ENCODE data around the gene ROR1. TPM values are rescaled to one million over a fixed set of nuclear protein-coding genes. Genes with fewer than 3 reads are reported as not detected.

The ROR1 gene
- total and polyA plus RNA-seq, 10 of the 15 experiments (the other 5 are each of a cell fraction or from before 2014, with no cell fraction given): 0.02 to 0.08 (median 0.05) TPM; not detected in 6

- FAIRE-seq (no peak), DNase-seq (ENCODE audit: low read depth, low spot score) (no peak), ATAC-seq (no peak)
- no peaks in the 10 kb centered on the region for H3K9me3 ChIP-seq (replicated peaks; ENCODE audit: control insufficient read depth, insufficient read depth, low read length)
- intact Hi-C loops (cut with micrococcal nuclease; ENCODE audit: unreplicated experiment): no loop called here
- ChIA-PET SMC1A (ENCODE audit: uncharacterized antibody, unreplicated experiment) (interaction anchor here (1.8 to 1.9 kb wide), 2 partner anchors 9 to 153 kb away, joined by 4 to 7 read pairs; no protein-coding TSS in a partner anchor), CTCF (no interaction called here), RAD21 (ENCODE audit: unreplicated experiment) (no interaction called here), POLR2A (no interaction called here)
- TF ChIP-seq YY1 (IDR thresholded peaks at IDR 0.05; ENCODE audit: low read depth, low read length) (no peak), KDM1A (IDR thresholded peaks at IDR 0.05; ENCODE audit: borderline replicate concordance) (no peak), POU2F2 (IDR thresholded peaks at IDR 0.05; ENCODE audit: borderline replicate concordance, low read depth, low read length) (no peak), MTA3 (IDR thresholded peaks at IDR 0.05; ENCODE audit: borderline replicate concordance, low read length) (no peak), ZBTB4 (CRISPR knock-in tag; IDR thresholded peaks at IDR 0.05) (no peak), IRF4 (IDR thresholded peaks at IDR 0.05; ENCODE audit: low read depth, low read length) (no peak), JUNB (IDR thresholded peaks at IDR 0.05) (no peak)
- TF ChIP-seq, protein P1, sequence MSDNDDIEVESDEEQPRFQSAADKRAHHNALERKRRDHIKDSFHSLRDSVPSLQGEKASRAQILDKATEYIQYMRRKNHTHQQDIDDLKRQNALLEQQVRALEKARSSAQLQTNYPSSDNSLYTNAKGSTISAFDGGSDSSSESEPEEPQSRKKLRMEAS (IDR thresholded peaks at IDR 0.05; ENCODE audit: low read depth, low read length): no peak
- TF ChIP-seq, protein P2, sequence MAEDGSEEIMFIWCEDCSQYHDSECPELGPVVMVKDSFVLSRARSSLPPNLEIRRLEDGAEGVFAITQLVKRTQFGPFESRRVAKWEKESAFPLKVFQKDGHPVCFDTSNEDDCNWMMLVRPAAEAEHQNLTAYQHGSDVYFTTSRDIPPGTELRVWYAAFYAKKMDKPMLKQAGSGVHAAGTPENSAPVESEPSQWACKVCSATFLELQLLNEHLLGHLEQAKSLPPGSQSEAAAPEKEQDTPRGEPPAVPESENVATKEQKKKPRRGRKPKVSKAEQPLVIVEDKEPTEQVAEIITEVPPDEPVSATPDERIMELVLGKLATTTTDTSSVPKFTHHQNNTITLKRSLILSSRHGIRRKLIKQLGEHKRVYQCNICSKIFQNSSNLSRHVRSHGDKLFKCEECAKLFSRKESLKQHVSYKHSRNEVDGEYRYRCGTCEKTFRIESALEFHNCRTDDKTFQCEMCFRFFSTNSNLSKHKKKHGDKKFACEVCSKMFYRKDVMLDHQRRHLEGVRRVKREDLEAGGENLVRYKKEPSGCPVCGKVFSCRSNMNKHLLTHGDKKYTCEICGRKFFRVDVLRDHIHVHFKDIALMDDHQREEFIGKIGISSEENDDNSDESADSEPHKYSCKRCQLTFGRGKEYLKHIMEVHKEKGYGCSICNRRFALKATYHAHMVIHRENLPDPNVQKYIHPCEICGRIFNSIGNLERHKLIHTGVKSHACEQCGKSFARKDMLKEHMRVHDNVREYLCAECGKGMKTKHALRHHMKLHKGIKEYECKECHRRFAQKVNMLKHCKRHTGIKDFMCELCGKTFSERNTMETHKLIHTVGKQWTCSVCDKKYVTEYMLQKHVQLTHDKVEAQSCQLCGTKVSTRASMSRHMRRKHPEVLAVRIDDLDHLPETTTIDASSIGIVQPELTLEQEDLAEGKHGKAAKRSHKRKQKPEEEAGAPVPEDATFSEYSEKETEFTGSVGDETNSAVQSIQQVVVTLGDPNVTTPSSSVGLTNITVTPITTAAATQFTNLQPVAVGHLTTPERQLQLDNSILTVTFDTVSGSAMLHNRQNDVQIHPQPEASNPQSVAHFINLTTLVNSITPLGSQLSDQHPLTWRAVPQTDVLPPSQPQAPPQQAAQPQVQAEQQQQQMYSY (CRISPR knock-in tag; IDR thresholded peaks at IDR 0.05): no peak
- no peaks in the 10 kb centered on the region for H3K4me1 ChIP-seq (ENCODE audit: control insufficient read depth, insufficient read depth, low read length)
- no peaks in the 10 kb centered on the region for H4K20me1 ChIP-seq (ENCODE audit: control insufficient read depth, insufficient read depth)
- no peaks in the 10 kb centered on the region for H3K36me3 ChIP-seq (ENCODE audit: control insufficient read depth in 2 of 2, insufficient read depth in 2 of 2, low read length in 1 of 2)
- 0% methylated on average over 4 of the region's 4 CpGs for WGBS (ENCODE audit: insufficient coverage, insufficient replicate concordance, low lambda C conversion rate, missing lambda C conversion rate)
- no peak overlapping the region for H3K9ac ChIP-seq (ENCODE audit: control insufficient read depth, insufficient read depth, low read length)
- no TSS peak for BruUV-seq (replicated peaks)
- H3K27me3 ChIP-seq (replicated peaks in 1 of 2; ENCODE audit: control insufficient read depth in 2 of 2, insufficient read depth in 2 of 2, low read length in 1 of 2): no peaks in the 10 kb centered on the region; a peak in 1 of 4 replicates
- H2AFZ ChIP-seq (ENCODE audit: control insufficient read depth, low read depth, low read length): no peak overlapping the region
- H3K79me2 ChIP-seq (ENCODE audit: control insufficient read depth, insufficient read depth, low read length): no peaks in the 10 kb centered on the region
- H3K27ac ChIP-seq (ENCODE audit: control insufficient read depth, insufficient read depth): no peak overlapping the region
- H3K4me2 ChIP-seq (ENCODE audit: control insufficient read depth, insufficient read depth): no peak overlapping the region
- in situ Hi-C loops (cut with MboI): no loop called here
- no peak overlapping the region for H3K4me3 ChIP-seq
Observed at GRCh38 chr1:63984257-63984929, 210.6 kb downstream of the ROR1 start.
